ENCODE measurements around the gene TAS2R14.

Gene TAS2R14, protein sequence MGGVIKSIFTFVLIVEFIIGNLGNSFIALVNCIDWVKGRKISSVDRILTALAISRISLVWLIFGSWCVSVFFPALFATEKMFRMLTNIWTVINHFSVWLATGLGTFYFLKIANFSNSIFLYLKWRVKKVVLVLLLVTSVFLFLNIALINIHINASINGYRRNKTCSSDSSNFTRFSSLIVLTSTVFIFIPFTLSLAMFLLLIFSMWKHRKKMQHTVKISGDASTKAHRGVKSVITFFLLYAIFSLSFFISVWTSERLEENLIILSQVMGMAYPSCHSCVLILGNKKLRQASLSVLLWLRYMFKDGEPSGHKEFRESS

DNA sequence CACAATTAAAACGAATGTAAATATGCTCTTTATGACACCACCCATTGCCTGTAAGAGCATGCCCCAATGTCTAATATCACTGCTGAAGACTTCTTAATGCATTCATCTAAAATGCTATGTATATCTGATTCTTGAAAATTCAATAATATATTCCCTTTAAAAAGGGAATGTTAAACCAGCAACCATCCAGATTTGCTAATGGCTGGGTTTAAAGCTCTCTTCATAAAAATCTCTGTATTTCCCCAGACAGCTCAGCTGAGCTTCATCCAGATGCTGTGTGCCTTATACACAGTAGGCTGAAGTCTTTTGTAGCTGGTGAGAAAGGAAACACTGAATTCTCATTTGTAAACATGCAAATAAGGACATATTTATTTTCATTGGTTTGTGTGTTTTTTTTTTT is at the start of gene TAS2R14:
TAS2R14 (minus strand) TSS at position 101 of the 400 bp plus-strand sequence; CDS start at position 45, 56 bp downstream.
- DNase-seq, result no peak

DNA sequence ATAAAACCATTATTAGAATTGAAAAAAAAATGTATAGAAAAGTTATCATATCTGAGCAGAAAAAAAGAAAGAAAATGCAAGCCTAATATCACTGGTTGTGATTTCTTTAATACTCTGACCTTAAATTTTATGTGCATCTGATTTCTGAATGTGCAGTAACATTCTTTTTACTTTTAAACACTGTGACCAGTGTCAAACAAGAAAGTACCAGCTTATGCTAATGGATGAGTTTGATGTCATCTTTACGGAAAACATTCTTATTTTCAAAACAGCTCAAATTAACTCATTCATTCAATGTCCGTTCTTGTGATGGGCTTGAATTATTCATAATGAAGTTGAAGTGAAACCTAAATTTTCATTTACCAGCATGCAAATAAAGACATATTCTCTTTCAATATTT is 47.7 kb upstream of the TAS2R14 start, which contains the start of gene TAS2R50:
TAS2R50 (minus strand) TSS at position 101 of the 400 bp plus-strand sequence; CDS start at position 49, 52 bp downstream.
- DNase-seq, result no peak

DNA sequence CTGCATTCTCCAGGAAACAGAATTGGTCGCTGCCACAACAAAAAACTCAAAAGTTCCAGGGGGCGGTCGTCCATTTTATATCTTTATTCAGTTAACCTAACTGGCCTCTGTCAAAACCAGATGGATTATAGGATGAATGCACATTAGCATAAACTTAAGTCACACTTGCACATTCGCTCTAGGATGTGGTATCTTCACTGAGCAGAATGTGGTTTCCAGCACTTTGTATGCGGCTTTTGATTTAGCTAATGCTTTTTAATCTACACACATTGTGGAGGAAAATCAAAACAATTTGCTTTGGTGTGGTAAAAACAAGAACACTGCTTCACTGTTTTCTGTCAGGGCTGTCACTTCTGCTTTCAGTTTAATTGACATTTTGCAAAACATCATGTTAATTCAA is 43.2 kb upstream of the TAS2R14 start:
- peak; percentile 11 to 65 for DNase-seq

DNA sequence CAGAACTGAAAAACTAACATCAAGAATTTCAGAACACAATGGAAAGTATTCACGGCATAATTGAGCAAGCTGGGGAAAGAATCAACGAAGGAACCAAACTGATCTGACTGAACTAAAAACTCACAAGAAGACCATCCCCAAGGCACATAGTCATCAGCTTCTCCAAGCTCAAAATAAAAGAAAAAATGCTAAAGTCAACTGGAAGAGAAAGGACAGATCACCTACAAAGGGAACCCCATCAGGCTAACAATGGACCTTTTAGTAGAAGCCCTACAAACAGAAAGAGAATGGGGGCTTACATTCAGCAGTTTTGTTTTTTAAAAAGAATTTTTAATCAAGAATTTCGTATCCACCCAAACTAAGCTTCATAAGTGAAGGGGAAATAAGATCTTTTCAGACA is 35.9 kb upstream of the TAS2R14 start:
- no peak for DNase-seq

DNA sequence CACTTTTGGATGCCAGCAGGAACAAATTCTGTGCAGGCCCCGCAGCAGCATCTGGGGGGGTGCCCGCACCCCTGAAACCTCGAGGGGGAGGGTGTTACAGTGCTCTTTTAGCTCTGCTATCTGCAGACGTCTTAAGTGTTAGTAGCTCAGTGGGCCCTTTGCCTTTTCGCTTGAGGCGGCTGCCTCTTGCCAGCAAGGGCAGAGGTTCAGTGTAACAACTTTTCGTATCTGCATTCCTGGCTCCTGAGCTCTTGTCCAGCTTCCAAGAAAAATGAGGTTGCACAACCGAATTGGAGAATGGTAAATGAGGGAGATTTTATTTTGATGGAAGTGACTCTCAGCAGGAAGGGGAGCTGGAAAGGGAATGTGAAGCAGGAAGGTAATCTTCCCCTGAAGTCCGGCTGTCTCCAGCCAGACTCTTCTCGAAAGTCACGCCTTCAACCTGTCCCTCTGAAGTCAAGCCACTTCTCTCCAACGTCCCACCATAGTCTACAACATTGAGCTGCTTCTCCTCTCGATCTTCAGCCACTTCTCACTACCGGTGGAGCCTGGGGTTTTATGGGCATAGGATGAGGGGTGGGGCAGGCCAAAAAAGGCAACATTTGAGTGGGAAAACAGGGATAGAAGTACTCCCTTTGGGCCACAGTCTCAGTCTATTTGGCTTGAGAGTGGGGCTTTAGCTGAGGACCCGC is 29.8 kb upstream of the TAS2R14 start:
- no peak for DNase-seq

DNA sequence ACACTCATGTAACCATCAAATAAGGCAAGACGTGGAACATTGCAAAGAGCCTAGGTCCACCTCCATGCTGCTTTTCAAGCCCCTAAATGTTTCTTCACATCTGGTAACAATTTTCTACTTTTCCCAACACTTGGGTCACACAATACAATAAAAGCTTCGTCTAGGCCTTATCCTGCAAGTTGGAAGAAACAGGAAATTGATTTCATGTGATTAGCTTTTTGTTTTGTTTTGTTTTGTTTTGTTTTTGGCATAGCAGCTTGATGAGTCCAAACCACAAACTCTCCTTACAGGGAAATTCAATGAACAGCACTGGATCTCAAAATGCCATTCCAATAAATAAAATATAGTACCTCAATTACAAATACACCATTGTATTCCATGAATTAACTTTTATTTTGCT is 28.3 kb upstream of the TAS2R14 start:
- no peak for DNase-seq

DNA sequence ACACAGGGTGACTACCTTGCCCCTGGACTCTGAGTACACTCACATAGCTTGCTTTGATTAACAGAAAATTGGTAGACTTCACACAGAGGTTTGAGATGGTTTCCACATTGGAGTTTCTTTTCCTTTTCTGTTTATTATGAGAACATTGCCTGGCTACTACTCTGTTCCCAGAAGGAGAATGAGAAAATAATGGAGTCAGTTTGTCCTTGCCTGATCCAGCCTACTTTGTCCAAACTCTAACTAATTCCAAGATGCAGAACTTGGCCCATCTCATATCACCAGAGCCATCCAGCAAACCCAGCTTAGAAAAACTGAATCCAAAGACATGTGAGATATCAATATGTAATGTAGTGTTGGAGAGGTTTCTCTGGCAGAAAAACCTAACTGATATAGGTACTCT is 27.3 kb upstream of the TAS2R14 start:
- no peak for DNase-seq

DNA sequence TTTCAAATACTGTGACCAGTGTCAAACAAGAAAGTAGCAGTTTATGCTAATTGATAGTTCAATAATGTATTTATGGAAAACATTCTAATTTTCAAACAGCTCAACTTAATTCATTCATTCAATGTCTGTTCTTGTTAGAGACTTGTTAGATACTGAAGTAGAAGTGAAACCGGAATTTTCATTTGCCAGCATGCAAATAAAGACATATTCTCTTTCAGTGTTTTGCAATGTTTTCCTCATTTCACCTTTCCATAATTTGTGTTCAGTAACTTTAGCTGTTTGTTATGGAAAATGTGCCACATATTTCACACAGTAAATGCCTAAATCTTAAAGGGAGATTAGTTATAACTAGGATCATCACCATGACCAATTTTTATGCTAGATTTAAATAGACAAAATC is 26.4 kb upstream of the TAS2R14 start:
- no peak for DNase-seq

DNA sequence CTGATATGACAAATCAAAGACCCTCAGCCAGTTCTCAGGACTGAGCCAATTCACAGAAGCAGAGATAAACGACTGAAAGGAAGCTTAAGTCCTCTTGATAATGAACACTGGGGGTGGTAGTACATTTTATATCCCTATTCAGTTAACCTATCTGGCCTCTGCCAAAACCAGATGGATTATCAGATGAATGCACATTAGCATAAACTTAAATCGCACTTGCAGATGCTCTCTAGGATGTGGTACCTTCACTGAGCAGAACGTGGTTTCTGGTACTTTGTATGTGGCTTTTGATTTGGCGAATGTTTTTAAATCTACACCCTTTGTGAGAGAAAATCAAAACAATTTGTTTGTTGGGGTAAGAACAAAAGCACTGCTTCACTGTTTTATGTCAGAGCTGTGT is 21.1 kb upstream of the TAS2R14 start:
- peak in 1 of 2 donors; percentile 10 for DNase-seq

DNA sequence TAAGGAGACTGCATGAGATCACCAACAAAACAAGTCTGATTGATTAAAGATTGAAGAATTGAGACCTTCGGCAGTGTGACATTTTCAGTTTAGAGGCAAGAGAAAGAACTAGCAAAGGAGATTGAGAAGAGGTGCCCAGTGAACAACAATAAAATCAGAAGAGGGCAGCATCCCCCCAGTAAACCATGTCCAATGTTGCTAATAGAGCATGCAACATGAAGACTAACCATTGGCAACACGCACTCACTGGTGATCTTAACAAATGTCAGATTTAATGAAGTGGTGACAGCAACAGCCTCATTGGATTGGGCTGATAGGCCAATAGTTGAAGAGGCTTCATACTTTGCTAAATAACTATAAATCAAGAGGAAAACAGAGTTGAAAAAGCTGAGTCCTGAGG is 20.7 kb upstream of the TAS2R14 start:
- peak in 1 of 2 donors; percentile 15 for DNase-seq

DNA sequence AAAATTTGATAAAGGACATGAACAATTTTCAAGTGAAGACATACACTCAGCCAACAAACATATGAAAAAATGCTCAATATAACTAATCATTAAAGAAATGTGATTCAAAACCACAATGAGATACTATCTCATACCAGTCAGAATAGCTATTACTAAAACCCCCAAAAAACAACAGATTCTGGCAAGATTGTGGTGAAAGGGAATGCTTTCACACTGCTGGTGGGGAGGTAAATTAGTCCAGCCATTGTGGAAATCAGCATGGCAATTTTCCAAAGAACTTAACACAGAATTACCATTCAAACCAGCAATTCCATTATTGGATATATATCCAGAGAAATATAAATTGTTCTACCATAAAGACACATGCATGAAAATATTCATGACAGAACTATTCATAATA is 18.7 kb upstream of the TAS2R14 start:
- DNase-seq, result no peak

DNA sequence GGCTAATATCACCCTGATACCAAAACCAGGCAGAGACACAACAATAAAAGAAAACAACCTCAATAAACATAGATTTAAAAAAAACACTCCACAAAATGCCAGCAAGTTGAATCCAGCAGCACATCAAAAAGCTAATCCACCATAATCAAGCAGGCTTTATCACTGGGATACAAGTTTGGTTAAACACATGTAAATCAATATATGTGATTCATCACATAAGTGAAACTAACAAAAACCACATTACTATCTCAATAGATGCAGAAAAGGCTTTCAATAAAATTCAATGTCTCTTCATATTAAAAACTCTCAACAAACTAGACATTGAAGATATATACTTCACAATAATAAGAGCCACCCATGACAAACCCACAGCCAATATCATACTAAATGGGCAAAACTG is 17.0 kb upstream of the TAS2R14 start:
- DNase-seq, result no peak

DNA sequence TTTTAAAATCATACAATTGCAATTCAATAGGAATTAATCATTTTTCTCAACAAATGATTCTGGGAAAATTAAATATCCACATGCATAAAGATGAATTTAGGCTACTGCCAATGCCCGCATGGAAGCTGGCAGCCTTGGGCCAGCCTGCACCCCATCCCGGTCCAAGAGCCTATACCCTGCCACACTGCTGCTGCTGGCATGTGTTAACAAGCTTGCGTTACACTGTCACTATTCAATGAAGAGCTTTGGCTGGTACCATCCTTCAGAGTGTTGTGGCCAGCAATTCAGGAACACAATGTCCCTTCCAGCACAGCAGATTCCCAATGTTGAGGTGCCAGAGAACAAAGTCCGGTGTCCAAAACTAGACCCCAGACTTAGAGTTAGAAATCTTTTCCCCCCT is 13.6 kb upstream of the TAS2R14 start:
- DNase-seq, result no peak

DNA sequence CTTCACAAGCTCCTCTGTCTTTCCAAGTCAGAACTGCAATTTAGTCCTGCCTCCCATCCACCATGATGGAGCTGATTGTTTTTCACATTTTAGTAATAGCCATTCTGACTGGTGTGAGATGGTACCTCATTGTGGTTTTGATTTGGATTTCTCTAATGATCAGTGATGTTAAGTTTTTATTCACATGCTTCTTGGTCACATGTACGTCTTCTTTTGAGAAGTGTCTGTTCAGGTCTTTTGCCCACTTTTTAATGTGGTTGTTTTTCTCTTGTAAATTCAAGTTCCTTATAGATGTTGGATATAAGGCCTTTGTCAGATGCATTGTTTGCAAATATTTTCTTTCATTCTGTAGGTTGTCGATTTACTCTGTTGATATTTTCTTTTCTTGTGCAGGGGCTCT is 4.1 kb upstream of the TAS2R14 start:
- DNase-seq, result no peak

DNA sequence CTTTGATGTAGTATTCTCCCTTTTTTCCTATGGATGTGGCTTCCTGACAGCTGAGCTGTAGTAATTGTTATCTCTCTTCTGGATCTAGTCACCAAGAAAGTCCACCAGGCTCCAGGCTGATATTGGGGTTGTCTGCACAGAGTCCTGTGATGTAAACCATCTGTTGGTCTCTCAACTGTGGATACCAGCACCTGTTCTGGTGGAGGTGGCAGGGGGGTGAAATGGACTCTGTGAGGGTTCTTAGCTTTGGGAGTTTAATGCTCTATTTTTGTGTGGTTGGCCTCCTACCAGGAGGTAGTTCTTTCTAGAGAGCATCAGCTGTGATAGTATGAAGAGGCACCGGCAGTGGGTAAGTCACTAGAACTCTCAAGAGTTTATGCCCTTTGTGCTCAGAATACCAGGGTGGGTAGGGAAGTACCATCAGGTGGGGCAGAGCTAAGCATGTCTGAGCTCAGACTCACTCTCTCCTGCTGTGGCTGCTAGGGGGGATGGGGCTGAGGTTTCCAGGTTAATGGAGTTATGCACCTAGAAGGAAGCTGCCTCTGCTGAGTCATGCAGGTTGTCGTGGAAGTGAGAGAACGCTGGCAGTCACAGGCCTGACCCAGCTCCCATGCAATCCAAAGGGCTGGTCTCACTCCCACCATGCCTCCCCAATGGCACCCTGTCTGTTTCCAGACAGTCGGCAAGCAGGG is 3.0 kb upstream of the TAS2R14 start:
- no peak for DNase-seq

DNA sequence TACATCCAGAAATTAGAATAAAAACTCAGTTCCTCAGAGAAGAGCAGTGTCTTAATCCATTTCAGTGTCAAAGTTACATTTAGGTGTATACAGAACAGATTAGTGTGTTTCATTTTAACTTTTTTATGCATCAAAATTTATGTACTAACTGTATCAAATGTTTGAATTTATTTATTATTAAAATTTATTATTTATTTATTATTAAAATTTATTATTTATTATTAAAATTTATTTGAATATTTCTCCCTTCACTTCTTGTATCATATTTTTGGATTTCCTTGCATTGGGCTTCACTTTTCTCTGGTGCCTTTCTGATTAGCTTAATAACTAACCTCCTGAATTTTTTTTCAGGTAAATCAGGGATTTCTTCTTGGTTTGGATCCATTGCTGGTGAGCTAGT is 2.3 kb upstream of the TAS2R14 start:
- no peak for DNase-seq

DNA sequence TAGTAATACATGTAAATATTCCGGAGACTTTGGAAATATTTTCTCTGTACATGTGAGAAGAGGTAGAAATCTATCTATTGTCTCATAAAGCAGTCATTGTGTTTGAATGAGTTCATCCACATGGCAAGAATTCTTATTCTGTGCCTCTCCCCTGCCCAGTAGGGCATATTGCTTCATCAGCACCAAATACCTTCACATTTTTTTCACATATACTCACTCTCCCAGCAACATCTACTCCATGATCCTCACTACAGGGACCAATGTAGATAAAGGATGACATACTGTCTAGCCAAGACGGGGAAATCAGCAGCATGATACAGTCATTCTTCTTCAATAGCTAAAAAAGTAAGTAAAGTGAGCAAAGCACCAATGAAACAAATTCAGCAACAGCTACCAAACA is 1.3 kb upstream of the TAS2R14 start:
- DNase-seq, result no peak

DNA sequence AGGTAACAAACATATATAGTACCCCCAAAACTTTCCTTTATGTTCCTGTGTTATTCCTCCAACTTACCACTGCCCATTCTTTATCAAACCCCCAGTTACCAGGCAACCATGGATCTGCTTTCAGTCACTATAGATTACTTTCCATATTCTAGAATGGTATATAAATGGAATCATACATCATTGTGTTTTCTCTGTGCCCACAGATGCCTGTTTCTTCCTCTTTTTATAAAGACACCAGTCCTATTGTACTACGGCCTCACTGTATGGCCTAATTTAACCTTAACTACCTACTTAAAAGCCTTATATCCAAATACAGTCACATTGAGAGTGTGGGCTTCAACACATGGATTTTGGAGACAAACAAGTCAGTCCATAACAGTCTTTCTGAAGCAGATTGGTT is 2.6 kb downstream of the TAS2R14 start:
- no peak for DNase-seq

DNA sequence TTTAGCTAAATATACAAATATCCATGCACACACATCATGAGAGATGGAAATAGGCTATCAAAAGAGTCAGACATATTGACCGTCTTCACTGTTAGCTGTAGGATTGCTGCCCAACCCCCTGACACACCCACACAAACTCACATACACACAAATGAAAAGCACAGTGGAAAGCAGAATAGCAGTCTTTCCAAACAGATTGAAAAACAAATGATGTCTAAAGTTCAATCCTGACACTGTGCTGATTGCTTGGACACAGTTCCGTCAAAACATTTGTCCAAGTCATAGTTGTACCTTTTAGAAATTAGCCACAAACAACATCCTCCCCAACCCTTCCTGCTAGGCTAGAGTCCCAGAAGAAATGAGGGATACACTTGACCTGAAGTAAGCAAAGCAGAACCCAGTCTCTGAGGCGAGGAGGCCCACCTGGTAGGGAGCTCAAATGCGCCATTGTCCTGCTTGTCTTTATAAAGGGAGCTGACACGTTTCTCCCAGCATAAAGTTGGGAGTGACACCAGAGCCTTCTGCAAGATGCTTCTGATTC is 10.2 kb downstream of the TAS2R14 start, which contains the start of gene PRH2:
PRH2 (plus strand) TSS at position 491 of the 541 bp plus-strand sequence; CDS start at position 529, 38 bp downstream.
- no peak for DNase-seq

DNA sequence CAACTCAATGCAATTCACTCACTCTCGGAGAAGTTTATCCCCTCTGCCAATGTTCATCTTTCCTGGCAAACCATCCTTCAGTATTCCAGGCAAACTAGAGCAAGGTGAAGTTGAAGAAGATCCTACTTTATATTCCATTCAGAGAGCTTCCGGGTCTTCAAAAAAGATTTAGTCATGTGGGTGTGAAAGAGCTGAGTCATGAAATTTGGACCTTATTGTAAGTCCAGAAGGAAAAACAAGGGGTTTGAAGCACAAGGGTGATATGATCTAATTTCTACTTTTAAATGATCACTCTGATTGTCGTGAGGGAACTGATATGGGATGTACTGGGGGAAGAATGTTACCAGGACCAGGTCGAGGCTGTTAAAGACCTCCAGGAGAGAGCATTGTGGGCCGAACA is 12.8 kb downstream of the TAS2R14 start:
- no peak for DNase-seq

DNA sequence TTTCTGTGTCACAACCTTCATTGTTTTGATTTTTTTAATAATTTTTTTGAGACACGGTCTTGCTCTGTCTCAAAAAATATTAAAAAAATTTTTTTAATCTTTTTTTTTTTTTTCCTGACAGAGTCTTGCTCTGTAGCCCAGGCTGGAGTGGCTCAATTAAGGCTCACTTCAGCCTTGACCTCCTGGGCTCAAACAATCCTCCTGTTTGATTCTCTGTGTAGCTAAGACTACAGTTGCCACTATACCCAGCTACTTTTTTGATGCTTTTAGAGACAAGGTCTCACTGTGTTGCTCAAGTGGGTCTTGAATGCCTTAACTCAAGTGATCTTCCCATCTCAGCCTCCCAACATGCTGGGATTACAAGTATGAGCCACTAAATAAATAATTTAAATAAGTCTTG is 19.3 kb downstream of the TAS2R14 start:
- no peak for DNase-seq

DNA sequence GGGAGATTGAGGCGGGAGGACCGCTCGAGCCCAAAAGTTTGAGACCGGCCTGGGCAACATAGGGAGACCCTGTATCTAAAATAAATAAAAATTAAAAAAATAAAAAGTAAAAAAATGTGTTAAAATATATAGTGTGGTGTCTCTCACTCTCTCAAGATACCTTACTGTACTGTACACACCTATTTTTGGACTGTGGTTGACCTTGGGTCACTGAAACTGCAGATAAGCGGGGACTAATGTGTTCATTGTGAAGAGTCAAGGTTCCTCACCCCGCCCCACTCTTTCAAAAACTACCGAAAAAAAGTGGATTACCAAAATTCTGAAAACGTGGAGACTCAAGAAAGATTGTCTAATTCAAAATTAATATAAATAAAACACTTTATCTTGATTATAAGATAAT is 28.7 kb downstream of the TAS2R14 start:
- no peak for DNase-seq

DNA sequence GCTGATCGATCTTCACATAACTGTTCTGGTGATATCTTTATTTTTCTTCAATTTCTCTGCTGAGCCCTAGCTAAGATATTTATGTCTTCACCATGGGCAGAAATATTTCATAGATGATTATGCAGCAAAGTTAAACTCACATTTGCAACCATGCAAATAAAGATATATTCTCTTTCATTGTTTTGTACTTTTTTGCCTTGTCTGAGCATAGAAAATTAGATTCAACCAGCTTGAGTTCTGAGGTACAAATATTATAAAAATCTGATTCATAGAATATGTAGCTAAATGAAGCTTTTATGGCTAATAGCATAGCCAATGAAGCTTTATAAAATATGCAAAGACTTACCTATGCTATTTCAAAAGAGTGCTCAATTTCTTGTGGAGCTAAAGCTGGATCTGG is 29.6 kb downstream of the TAS2R14 start, which contains the start of gene TAS2R13:
TAS2R13 (minus strand) TSS at position 101 of the 400 bp plus-strand sequence. CDS start 264 bp downstream, outside the sequence.
- DNase-seq, result no peak

Data from CD4-positive, alpha-beta T cell treated with Interleukin-1 beta for 1 hour (primary cell).